Natural killer cell (primary cell): Measurements from ENCODE around the gene CD248. TPM values are rescaled to one million over a fixed set of nuclear protein-coding genes. Genes with fewer than 3 reads are reported as not detected.

ENCODE experiments used
- ATAC-seq, 3 donors: fragments of 150-1000 bp in 2 of 3; fragments of 200-7000 bp in 1 of 3; cut with Tn5 transposase; 1 replicate in 1 of 3; 2 replicates in 2 of 3; pipeline ENCODE4 v1.10.0; 2021; ENCODE audit warnings: mild to moderate bottlenecking in 2 of 3, moderate library complexity in 2 of 3
- DNase-seq, 2 donors: peaks; one replicate each; pipeline versions ENCODE4 v3.0.0 to v3.0.0-alpha.2; 2013 to 2021; ENCODE audit warnings: mixed read lengths in 1 of 2
- H3K27ac ChIP-seq: one replicate; pipeline ENCODE4 v1.5.1; 2013; ENCODE audit warnings: mild to moderate bottlenecking, low read length
- H3K27me3 ChIP-seq: one replicate; pipeline ENCODE4 v1.6.1; 2013; ENCODE audit warnings: low read length; ENCODE audit not compliant: control insufficient read depth, insufficient read depth
- H3K36me3 ChIP-seq: one replicate; pipeline ENCODE4 v1.6.1; 2013; ENCODE audit warnings: low read length; ENCODE audit not compliant: control insufficient read depth, insufficient read depth
- H3K4me1 ChIP-seq: one replicate; pipeline ENCODE4 v1.6.1; 2013; ENCODE audit warnings: low read length; ENCODE audit not compliant: control insufficient read depth, insufficient read depth
- H3K4me3 ChIP-seq: one replicate; pipeline ENCODE4 v1.5.1; 2013; ENCODE audit warnings: low read length
- H3K9me3 ChIP-seq: one replicate; pipeline ENCODE4 v1.6.1; 2013; ENCODE audit warnings: low read length; ENCODE audit not compliant: control insufficient read depth, insufficient read depth
- H3K27ac Mint-ChIP-seq, 2 donors: one replicate each; pipeline ENCODE4 v1.8.0; 2022; ENCODE audit warnings: mild to moderate bottlenecking in 2 of 2, mixed read lengths in 2 of 2, moderate library complexity in 1 of 2
- H3K27me3 Mint-ChIP-seq, 2 donors: one replicate each; pipeline ENCODE4 v1.8.0; 2022; ENCODE audit warnings: low read depth in 2 of 2, mixed read lengths in 2 of 2
- H3K36me3 Mint-ChIP-seq: one replicate; pipeline ENCODE4 v1.8.0; 2022; ENCODE audit warnings: mixed read lengths
- H3K4me1 Mint-ChIP-seq, 2 donors: one replicate each; pipeline ENCODE4 v1.8.0; 2022; ENCODE audit warnings: mixed read lengths in 2 of 2
- H3K4me3 Mint-ChIP-seq: one replicate; pipeline ENCODE4 v1.8.0; 2022; ENCODE audit warnings: mild to moderate bottlenecking, moderate library complexity, mixed read lengths
- H3K9me3 Mint-ChIP-seq, 2 donors: one replicate each; pipeline ENCODE4 v1.8.0; 2022; ENCODE audit warnings: mixed read lengths in 2 of 2
- CTCF ChIP-seq: fragments of 200-600 bp; IDR thresholded peaks from one replicate; pipeline ENCODE4 v1.8.0; 2022; ENCODE audit warnings: antibody characterized with exemption
- WGBS: methylation state at CpG from one replicate; pipeline ENCODE4 v1.1.7; 2013; ENCODE audit warnings: missing lambda C conversion rate; ENCODE audit not compliant: insufficient coverage; 5-methylcytosine and 5-hydroxymethylcytosine counted together
- intact Hi-C: fragments of 100-400 bp; cut with micrococcal nuclease; formaldehyde crosslinking; loops from one replicate; pipeline ENCODE4 v1.14.2; 2022
- total RNA-seq, 4 donors: library from RNA; stranded (reverse); fragments of 120-200 nt in 1 of 4; gene quantifications; one replicate each; pipeline versions ENCODE4 v1.2.3 to v1.2.4, GENCODE V29; 2013 to 2022

The CD248 gene
- total RNA-seq, 3 donors from 2014 or later (not counting 1 experiment from before 2014, with no cell fraction given), result 0.23 to 0.40 (median 0.32) TPM

GRCh38 chr11:66331542-66332370 lies 14.9 kb upstream of the CD248 start:
- Histone ChIP-seq H3K9me3 (no peaks in the 10 kb centered on the region), H3K4me3 (no peak overlapping the region), H3K4me1 (peaks cover 46% of the 10 kb centered on the region), H3K27me3 (peaks cover 3% of the 10 kb centered on the region), H3K36me3 (no peaks in the 10 kb centered on the region), H3K27ac (no peak overlapping the region)
- 93% methylated on average over 12 of the region's 12 CpGs for WGBS
- Mint-ChIP-seq H3K27ac (no peak overlapping the region), H3K27me3 (peaks cover 8 to 21% of the 10 kb centered on the region in 2 donors), H3K4me1 (peaks cover 27 to 38% of the 10 kb centered on the region in 2 donors), H3K4me3 (no peak overlapping the region), H3K36me3 (no peaks in the 10 kb centered on the region), H3K9me3 (no peaks in the 10 kb centered on the region)
- no peak for DNase-seq
- ATAC-seq, result no peak
- intact Hi-C loops, result no loop called here
- TF ChIP-seq CTCF, result no peak

GRCh38 chr11:66330931-66331330 lies 14.1 kb upstream of the CD248 start:
- ATAC-seq, result no peak

GRCh38 chr11:66329165-66329673 lies 12.4 kb upstream of the CD248 start:
- no peak overlapping the region for H3K27ac ChIP-seq
- H3K36me3 Mint-ChIP-seq, result no peaks in the 10 kb centered on the region
- H3K4me3 ChIP-seq, result no peak overlapping the region
- H3K4me1 ChIP-seq, result peaks cover 40% of the 10 kb centered on the region
- H3K9me3 Mint-ChIP-seq, result no peaks in the 10 kb centered on the region
- H3K36me3 ChIP-seq, result no peaks in the 10 kb centered on the region
- no peak overlapping the region for H3K27ac Mint-ChIP-seq
- peaks cover 3% of the 10 kb centered on the region for H3K27me3 ChIP-seq
- DNase-seq (no peak), ATAC-seq (no peak)
- WGBS, result 83% methylated on average over 3 of the region's 3 CpGs
- intact Hi-C loops, result no loop called here
- no peak overlapping the region for H3K4me3 Mint-ChIP-seq
- H3K4me1 Mint-ChIP-seq, result peaks cover 19 to 32% of the 10 kb centered on the region in 2 donors
- H3K9me3 ChIP-seq, result no peaks in the 10 kb centered on the region
- peaks cover 8 to 10% of the 10 kb centered on the region in 2 donors for H3K27me3 Mint-ChIP-seq
- no peak for TF ChIP-seq CTCF

More at GRCh38 chr11:66330931-66331330, 14.1 kb upstream of the CD248 start:
- peaks cover 8 to 16% of the 10 kb centered on the region in 2 donors for H3K27me3 Mint-ChIP-seq
- H3K27ac Mint-ChIP-seq, result no peak overlapping the region
- H3K9me3 ChIP-seq, result no peaks in the 10 kb centered on the region
- no peak for TF ChIP-seq CTCF
- 75% methylated on average over 10 of the region's 10 CpGs for WGBS
- H3K27me3 ChIP-seq, result peaks cover 3% of the 10 kb centered on the region
- H3K4me3 ChIP-seq, result no peak overlapping the region
- H3K27ac ChIP-seq, result no peak overlapping the region
- peaks cover 44% of the 10 kb centered on the region for H3K4me1 ChIP-seq
- no peaks in the 10 kb centered on the region for H3K36me3 Mint-ChIP-seq
- H3K9me3 Mint-ChIP-seq, result no peaks in the 10 kb centered on the region
- H3K36me3 ChIP-seq, result no peaks in the 10 kb centered on the region
- no peak for DNase-seq
- H3K4me1 Mint-ChIP-seq, result peaks cover 19 to 36% of the 10 kb centered on the region in 2 donors
- H3K4me3 Mint-ChIP-seq, result no peak overlapping the region
- intact Hi-C loops, result no loop called here
